ENCODE results near the gene INO80. TPM values are rescaled to one million over a fixed set of nuclear protein-coding genes. Genes with fewer than 3 reads are reported as not detected.

INO80 gene
- total RNA-seq, 4 donors from 2014 or later = 27.9 to 31.6 (median 28.4) TPM

DNA sequence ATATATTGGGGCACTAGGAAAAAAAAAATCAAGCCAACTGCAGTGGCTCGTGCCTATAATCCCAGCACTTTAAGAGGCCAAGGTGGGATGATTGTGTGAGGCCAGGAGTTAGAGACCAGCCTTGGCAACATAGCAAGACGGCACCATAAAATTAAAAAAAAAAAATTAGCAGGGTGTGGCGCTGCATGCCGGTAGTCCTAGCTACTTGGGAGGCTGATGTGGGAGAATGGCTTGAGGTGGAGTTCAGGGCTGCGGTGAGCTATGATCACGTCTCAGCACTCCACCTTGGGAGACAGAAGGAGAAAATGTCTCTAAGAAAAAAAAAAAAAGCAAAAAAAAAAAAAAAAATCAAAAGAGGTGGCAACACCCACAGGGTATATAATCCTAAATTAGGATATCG lies 49.6 kb downstream of the INO80 start:
- no peak for ATAC-seq (ENCODE audit: low FRiP score)
- TF ChIP-seq, protein P1, sequence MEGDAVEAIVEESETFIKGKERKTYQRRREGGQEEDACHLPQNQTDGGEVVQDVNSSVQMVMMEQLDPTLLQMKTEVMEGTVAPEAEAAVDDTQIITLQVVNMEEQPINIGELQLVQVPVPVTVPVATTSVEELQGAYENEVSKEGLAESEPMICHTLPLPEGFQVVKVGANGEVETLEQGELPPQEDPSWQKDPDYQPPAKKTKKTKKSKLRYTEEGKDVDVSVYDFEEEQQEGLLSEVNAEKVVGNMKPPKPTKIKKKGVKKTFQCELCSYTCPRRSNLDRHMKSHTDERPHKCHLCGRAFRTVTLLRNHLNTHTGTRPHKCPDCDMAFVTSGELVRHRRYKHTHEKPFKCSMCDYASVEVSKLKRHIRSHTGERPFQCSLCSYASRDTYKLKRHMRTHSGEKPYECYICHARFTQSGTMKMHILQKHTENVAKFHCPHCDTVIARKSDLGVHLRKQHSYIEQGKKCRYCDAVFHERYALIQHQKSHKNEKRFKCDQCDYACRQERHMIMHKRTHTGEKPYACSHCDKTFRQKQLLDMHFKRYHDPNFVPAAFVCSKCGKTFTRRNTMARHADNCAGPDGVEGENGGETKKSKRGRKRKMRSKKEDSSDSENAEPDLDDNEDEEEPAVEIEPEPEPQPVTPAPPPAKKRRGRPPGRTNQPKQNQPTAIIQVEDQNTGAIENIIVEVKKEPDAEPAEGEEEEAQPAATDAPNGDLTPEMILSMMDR (IDR thresholded peaks at IDR 0.05) = no peak
- no peak for DNase-seq (ENCODE audit: low spot score)

DNA sequence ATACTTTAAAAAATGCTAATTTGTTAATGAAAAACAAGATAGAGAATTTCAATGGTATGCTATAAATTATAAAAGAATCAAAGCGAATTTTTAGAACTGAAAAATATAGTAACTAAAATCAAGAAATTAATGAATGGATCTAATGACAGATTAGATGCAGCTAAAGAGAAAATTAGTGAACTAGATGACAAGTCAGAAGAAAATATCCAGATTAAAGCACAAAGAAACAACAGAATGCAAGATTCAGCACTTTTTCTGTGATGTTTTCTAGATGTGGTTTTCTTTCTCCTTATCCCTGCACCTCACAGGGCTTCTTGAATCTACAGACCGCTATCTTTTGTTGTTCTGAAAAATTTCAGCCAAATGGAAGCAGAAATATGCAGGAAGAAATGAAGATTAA lies 54.4 kb downstream of the INO80 start:
- TF ChIP-seq, protein P1 (IDR thresholded peaks at IDR 0.05) = no peak
- DNase-seq (ENCODE audit: low spot score) = no peak
- ATAC-seq (ENCODE audit: low FRiP score) = no peak

DNA sequence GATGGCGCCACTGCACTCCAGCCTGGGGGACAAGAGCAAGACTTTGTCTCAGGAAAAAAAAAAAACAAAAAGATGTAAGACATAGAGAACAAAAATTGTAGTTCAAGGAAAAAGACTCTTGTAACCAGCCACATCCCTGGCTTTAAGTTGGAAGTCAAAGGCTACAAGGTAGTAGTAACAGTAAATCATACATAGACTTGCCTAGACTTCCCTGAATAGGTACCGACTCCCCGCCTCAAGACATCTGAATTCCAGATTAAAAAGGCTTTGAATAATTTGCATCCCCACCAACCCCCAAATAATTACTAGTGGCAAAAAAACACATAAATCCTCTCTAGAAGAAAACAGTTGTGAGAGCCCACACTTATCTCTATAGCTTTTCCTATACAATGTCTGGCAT lies 55.6 kb downstream of the INO80 start:
- no peak for ATAC-seq (ENCODE audit: low FRiP score)
- TF ChIP-seq, protein P1 (IDR thresholded peaks at IDR 0.05) = no peak
- no peak for DNase-seq (ENCODE audit: low spot score)

DNA sequence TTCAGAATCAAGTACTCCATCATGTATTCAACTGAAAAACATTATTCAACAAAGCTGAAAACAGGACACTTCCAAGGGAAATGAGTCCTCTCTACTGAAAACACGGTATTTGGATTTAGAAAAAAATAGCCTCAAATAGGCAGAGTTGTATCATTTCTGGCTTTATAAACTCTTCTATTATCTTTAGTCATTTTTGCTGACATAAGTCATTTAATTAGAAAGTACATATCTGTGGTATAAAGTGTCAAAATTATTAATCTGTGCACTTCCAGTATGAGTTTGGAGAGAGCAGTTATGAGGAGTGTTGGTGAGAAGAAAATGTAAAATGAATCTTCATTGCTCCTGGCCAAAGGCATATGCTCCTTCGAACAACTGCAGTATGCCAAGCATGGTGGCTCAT lies 59.3 kb downstream of the INO80 start:
- DNase-seq (ENCODE audit: low spot score) (no peak), ATAC-seq (ENCODE audit: low FRiP score) (no peak)
- TF ChIP-seq, protein P1 (IDR thresholded peaks at IDR 0.05) = no peak

DNA sequence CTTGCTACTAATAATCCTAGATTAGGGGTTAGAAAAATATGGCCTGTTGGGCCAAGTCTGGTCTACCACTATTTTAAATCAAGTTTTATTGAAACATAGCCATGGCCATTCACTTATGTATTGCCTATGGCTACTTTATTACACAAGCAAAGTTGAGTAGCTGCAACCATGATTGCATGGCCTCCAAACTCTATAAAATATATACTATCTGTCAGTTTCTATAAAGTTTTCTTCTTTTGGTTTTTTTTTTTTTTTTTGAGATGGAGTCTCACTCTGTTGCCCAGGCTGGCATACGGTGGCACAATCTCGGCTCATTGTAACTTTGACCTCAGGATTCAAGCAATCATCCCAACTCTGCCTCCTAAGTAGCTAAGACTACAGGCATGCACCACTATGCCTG lies 60.4 kb downstream of the INO80 start:
- no peak for ATAC-seq (ENCODE audit: low FRiP score)
- DNase-seq (ENCODE audit: low spot score) = no peak
- TF ChIP-seq, protein P1 (IDR thresholded peaks at IDR 0.05) = no peak

DNA sequence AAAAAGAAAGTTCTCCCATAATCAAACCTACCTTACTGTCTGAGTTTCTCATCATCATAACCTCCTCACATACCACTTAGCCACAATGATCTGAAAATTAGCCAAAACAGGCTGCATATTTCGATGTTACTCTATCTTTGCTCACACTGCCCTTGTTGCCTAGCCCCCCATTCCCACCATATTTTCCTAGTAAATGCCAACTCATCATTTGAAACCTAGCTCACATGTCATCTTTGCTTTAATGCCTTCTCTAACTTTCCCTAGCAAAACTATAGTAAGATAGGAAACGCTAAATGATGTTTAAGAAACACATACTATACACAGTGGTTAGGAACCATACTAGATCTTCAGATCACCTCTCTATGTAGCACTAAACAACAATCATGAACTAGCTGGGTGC lies 64.9 kb downstream of the INO80 start:
- no peak for DNase-seq (ENCODE audit: low spot score)
- TF ChIP-seq, protein P1 (IDR thresholded peaks at IDR 0.05) = no peak
- ATAC-seq (ENCODE audit: low FRiP score) = no peak

DNA sequence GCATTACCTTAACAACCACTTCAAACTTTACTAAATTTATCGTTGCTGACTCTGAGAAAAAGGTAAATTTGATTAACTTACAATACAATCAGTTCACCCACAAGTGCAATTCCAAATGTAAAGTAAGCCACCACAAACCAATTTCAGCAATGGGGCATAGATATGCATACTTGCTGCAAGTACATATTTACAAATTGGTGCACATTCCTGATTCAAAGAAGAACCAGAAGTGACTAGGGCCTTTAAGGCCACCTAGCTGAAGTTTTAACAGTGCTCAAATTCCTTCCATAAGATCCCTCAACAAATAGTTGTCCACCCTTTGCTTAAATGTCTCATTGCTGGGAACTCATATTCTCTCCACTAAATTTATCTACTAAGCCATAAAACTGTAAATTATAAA lies 67.2 kb downstream of the INO80 start:
- DNase-seq (ENCODE audit: low spot score) (no peak), ATAC-seq (ENCODE audit: low FRiP score) (no peak)
- TF ChIP-seq, protein P1 (IDR thresholded peaks at IDR 0.05) = no peak
